Hindlimb muscle (tissue), 1 donor: ENCODE measurements around the gene CLMN. TPM values are rescaled to one million over a fixed set of nuclear protein-coding genes. Genes with fewer than 3 reads are reported as not detected.

Experiments
- DNase-seq: peaks from one replicate; pipeline ENCODE4 v3.0.0-alpha.2; 2013
- polyA plus RNA-seq: library from polyadenylated mRNA; unstranded; fragments of 120-200 nt; gene quantifications from one replicate; pipeline ENCODE4 v1.2.1, GENCODE V29; 2013; ENCODE audit not compliant: insufficient read length

CLMN gene, protein sequence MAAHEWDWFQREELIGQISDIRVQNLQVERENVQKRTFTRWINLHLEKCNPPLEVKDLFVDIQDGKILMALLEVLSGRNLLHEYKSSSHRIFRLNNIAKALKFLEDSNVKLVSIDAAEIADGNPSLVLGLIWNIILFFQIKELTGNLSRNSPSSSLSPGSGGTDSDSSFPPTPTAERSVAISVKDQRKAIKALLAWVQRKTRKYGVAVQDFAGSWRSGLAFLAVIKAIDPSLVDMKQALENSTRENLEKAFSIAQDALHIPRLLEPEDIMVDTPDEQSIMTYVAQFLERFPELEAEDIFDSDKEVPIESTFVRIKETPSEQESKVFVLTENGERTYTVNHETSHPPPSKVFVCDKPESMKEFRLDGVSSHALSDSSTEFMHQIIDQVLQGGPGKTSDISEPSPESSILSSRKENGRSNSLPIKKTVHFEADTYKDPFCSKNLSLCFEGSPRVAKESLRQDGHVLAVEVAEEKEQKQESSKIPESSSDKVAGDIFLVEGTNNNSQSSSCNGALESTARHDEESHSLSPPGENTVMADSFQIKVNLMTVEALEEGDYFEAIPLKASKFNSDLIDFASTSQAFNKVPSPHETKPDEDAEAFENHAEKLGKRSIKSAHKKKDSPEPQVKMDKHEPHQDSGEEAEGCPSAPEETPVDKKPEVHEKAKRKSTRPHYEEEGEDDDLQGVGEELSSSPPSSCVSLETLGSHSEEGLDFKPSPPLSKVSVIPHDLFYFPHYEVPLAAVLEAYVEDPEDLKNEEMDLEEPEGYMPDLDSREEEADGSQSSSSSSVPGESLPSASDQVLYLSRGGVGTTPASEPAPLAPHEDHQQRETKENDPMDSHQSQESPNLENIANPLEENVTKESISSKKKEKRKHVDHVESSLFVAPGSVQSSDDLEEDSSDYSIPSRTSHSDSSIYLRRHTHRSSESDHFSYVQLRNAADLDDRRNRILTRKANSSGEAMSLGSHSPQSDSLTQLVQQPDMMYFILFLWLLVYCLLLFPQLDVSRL
- 3.1 TPM for polyA plus RNA-seq

DNA sequence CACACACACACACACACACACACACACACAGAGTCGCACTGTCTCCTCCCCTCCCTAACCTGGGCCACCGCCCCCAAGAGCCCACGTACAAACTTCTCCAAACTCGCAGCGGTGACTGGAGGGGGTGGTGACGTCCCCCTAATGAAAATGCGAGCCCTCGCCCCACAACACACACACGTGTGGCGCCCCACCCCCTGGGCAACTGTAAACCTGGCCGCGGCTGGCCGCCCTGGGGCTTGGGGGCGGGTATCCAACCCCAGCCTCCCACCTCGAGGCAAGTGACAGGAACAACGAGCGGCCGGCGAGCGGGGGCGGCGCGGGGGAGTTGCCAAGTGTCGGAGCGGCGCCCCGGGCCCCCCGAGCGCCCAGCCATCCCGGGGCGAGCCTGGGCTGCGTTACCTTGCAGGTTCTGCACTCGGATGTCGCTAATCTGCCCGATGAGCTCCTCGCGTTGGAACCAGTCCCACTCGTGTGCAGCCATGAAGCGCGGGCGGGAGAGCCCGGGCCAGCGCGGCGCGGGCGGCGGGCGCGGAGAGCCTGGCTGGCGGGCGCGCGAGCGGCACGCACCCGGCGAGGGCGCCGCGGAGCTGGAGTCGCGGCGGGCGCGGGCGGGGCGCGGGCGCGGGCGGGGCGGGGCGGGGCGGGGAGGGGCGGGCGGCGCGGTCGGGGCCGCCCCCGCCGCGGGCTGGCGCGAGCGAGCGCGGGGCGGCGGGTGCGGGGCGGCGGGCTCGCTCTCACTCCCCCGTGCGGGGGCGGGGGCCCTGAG, at the start of gene CLMN:
CLMN (minus strand) TSS at position 597 of the 766 bp plus-strand sequence; CDS start at position 481, 116 bp downstream.
- DNase-seq = peak; percentile 45

DNA sequence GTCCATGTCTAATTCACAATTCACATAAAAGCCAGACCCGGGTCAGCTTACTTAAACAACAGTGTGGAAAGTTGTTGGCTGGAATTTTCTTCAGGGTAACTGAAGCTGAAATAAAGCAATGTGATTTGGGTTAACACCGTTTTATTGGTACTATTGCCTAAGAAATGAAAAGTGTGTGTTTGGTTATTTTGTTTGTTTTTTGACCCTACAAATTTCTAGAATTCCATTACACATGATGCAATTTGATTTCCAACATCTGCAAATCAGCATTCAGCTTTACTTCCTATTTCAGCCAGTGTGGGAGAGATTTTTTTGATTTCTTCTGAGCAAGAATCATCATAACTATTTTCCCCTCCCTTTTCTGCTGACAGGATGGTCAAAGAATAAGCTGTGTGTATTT, 45.7 kb upstream of the CLMN start:
- DNase-seq = no peak

DNA sequence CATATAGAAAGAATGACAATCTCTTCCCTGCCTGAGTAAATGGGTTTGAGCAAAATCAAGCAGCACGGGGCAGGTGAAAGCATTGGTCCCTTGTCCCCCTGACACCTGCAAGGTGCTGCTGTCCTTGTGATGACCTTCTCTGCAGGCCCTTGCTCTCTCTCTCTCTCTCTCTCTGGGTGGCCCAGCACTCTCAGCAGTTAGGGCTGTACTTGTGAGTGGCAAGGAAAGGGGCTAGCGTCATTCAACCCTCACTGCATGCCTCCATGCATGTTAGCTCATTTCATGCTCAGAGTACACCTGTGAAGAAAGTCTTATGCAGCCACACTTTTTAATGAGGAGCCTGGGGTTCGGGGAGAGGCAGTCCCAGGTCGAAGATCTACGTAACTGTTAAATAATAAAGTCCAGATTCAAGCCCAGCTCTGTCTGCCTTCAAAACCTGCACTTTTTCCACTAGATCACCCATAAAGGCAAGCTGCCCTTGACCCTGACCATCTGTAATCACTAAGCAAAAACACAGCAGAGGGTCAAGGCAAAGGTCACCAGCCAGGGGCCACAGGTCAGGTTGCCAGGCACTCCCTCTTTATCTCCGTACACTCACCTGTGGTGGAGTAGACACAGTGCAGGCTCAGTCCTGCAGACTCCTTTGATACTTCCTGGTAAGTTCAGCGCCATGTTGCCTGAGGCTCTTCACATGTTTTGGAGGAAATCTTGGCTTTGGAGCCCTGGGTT, 44.9 kb upstream of the CLMN start:
- DNase-seq = no peak

DNA sequence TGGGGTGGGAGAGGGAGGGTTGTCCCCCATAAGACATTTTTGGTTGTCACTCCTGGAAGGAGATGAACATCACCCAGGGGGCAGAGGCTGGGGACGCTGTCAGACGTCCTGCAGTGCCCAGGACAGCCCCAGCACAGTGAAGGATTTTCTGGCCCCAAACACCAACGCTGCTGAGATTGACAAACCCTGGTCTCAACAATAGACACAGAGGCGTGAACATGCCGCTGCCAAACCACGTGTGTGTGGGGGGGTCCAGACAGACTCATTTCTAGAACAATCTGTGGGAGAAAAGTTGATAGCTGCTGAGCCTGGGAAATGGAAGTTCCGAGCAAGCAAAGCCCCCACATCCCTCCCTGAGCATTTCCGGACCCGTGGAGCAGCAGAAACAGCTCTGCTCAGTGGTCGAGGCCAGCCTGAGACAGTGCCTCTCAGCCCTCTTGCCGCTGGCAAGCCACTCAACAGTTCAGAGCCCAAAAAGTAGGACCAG, 43.8 kb upstream of the CLMN start:
- no peak for DNase-seq

DNA sequence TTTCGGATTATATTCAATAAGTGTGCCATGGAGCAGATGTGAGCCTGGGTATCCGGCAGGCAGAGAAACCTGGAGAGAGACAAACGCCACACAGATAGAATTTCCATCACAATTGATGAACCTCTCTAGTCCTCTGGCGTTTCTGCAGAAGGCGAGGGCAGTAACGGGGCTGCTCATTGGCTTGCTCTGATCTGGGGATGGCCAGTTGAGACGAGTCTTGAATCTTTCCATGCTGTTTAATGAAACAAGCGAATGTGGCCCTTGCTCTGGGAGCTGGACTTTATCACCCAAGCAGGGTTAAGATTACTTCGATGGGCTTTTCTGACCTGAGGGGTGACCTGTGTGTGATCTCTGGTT, 42.4 kb upstream of the CLMN start:
- DNase-seq = no peak

DNA sequence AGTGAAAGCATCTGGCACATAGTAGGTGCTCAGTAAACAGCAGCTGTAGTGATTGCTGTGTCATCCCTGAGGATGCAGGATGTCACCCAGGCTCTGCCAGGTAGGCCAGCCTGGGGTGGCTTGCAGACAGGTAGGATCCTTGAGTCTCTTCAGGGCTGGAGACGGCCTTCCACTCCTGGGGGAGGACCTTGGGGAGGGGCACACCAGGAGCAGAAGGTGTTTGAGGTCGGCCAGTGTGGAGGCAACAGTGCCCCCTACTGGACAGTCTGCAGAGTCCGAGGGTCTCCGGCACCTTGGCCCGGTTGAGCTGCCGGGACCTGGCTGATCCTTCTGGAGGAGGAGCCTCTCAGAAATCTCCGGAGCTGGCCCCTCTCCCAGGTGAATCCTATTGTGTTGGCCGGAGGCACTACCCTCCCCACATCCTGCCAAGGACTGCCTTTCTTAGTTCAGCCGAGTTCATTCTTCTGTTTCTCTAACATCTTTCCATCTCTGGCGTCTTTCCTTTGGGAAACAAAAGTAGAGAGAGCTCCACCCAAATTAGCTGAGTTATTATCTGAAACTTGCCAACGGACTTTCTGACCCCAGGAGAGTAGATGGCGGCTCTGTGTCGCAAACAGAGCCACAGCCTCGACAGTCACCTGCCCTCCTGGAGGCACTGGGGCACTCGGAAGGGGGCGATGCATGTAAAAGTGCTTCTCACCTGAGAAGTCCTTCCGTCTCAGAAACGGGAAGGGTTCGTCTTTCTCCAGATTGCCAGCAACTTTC, 41.8 kb upstream of the CLMN start:
- no peak for DNase-seq

DNA sequence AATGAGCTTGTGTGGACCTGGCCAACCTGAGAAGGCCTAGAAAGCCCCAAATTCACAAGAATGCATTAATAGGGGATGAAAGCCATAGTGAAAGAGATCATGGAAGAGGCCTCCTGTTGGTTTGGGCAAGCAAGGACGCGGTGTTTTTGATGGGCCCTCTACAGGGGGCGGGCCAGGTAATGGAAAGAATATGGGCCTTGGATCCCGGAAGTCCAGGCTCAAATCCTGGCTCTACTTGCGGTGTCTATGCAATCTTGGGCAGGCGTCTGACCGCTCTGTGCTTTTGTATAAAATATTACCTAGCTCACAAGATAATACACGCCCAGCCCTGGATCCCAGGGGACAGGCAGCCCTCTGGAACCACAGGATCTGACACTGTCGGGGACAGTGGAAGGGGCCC, 41.1 kb upstream of the CLMN start:
- no peak for DNase-seq

GRCh38 chr14:95359994-95360826, 40.5 kb upstream of the CLMN start:
- no peak for DNase-seq

DNA sequence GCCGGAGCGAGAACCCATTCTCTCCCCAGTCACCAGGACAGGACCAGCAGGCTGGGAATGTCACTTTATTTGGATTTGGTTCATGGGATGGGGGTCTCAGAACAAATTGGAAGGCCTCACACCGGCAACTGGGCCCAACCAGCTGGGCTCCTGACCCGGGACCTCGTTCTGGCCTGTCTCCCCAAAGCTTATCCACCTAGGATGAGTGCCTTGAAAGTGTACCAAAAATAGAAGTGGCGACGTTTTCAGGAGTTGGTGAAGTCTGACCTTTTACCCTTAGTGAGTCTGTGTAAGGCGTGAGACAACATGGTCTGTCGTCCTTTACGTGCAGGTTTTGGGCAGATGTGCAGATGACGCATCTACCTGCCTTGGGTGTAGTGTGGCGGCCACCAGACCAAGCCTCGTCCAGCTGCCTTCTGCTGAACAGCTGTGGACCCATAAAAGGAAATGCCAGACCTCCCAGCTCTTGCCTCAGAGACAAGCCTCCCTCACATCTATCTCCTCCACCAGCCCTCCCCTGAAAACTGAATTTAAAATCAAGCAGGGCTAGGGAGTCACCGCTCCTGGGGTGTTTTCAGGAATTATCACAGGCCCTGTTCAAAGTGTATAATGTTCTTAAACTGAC, 36.6 kb upstream of the CLMN start:
- DNase-seq = no peak

DNA sequence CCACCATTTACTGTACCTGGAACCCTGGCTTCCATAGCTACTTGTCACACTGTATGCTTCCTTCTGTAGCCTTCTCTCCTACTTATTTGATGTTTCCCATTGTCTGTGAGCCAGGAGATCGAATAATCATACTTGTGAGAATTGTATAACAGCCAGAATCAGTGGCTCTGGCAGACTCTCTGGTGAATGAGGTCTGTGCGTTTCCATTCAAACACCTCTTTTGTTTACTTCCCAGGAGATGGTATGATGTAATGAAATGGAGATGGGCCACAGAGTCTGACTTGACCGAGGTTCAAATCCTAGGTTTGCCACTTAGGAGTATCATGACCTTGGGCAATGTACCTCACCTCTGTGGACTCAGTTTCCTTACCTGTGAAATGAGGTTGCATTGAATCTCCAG, 35.7 kb upstream of the CLMN start:
- DNase-seq = no peak

- DNase-seq = no peak
Observed at GRCh38 chr14:95354834-95355233, 35.1 kb upstream of the CLMN start.

DNA sequence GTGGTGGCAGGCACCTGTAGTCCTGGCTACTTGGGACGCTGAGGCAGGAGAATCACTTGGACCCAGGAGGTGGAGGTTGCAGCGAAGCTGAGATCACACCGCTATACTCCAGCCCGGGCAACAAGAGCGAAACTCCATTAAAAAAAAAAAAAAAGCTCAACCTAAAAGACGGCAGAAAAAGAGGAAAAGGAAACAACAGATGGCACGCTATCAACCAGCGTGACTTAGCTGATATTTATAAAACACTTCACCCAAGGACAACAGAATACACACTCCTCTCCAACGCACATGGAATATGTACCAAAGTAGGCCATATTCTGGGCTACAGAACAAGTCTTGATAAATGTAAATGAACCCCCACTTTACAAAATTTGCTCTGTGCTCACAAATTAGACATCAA, 34.0 kb upstream of the CLMN start:
- no peak for DNase-seq

DNA sequence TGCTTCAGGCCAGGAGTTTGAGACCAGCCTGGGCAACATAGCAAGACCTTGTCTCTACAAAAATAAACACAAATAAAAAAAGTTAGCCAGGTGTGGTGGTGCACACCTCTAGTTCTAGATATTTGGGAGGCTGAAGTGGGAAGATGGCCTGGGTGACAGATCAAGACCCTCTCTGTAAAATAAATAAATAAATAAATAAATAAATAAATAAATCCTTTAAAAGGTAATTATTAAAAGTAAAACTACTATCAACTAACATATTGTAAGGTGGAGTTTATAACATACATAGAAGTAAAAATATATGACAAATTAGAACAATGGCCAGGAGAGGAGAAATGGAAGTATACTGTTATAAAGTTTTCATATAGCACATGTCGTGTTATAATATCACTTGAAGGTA, 33.3 kb upstream of the CLMN start:
- DNase-seq = no peak

DNA sequence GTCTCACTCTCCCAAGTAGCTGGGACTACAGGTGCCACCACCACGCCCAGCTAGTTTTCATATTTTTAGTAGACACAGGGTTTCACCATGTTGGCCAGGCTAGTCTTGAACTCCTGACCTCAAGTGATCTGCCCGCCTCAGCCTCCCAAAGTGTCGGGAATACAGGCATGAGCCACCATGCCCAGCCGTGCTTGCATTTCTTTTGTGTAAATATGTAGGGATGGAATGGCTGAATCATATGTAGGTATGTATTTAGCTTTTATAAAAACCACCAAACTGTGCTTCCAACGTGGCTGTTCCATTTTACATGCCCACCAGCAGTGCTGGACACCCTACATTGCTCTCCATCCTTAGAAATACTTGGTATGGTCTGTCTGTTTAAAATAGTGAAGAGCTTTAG, 32.8 kb upstream of the CLMN start:
- DNase-seq = no peak

GRCh38 chr14:95349241-95349640, 29.5 kb upstream of the CLMN start:
- DNase-seq = no peak

DNA sequence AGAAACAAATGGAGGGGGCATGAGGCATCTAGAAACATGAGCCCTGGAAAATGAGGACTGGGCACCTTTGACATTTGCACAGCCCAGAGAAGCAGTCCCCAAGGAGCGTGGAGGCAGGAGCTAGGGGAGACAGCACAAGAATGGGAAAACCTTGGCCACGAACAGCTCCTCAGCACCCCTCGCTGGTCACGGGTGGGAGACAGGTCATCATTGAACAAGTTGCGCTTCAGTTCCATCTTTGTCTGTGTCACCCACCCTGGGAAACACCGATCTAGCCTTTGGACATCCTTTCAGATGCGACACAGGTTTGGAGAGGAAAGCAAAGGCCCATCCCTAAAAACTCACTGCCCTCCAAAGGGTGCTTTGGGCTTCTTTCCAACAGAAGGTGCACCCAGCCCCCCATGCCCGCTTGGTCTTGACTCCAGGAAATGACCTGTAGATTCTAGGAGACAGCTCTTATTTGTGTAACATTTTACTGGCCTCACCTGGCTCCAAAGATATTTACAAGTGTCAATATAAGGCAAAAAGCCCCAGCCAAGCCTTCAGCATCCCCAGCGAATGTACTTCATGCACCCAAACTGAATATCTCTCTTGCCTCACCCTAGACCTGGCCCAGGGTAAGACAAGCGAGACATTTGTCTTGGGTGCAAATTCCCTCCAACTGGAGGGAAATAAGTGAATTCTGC, 28.8 kb upstream of the CLMN start:
- DNase-seq = no peak

DNA sequence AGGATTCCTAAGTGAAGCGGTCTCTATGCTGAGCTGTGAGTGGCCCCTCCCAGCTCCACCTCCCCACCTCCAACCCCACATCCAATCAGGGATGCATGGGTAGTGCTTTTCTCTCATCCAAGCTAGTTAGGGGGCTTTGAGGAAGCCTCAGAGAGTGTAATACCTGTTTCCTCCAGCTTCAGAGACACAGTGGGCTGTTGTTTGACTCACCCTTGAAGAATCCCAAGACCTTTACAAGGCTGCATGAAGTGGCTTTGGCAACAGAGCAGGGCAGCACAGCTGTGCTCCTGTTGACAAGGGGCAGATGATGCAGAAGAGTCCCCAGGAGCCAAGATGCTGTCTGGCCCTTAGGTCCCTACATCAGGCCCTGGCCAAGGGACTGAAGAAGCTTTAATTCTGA, 27.1 kb upstream of the CLMN start:
- DNase-seq = no peak

GRCh38 chr14:95346266-95346665, 26.6 kb upstream of the CLMN start:
- DNase-seq = no peak

DNA sequence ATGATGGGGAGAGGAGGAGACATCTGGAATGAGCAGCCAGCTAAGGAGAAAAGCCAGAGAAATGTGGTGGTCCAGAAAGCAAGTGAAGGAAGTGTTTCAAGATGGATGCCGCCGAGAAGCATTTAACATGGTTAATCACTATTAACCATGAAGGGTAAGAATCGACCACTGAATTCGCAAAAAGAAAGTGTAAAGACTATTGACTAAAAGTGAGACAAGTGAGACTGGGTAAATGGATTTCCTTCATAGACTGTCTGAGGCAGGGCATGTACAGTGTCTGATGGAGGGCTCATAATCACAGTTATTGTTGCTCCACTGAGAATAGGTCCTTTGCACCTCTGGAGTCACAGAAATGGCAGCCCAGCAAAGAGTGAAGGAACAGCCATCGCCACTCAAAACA, 25.3 kb upstream of the CLMN start:
- DNase-seq = no peak
